Measurements from ENCODE around the gene MDFIC2.
A peak's percentile ranks its signal among the peaks of the same experiment; 100 is the strongest.
"Not testable (repeated sequence)": the region's sequence is repeated elsewhere in the genome, so short reads cannot be mapped to it uniquely, and the experiment has no call there.

Gene MDFIC2

GRCh38 chr3:70245746-70246525, 66.5 kb downstream of the MDFIC2 start:
- no peak for DNase-seq (ENCODE audit: low spot score in 2 of 2)
- Histone ChIP-seq H3K27me3 (ENCODE audit: low read depth) (no peaks in the 10 kb centered on the region), H3K4me1 (no peaks in the 10 kb centered on the region), H3K9me3 (no peaks in the 10 kb centered on the region), H3K4me3 (no peak overlapping the region), H3K36me3 (replicated peaks) (no peaks in the 10 kb centered on the region)
- in situ Hi-C loops (cut with MboI; ENCODE audit: low sequenced_read_pairs): no loop called here

- no peaks in the 10 kb centered on the region for H3K36me3 ChIP-seq (replicated peaks)
- no peaks in the 10 kb centered on the region for H3K27me3 ChIP-seq (ENCODE audit: low read depth)
- in situ Hi-C loops (cut with MboI; ENCODE audit: low sequenced_read_pairs): no loop called here
- no peaks in the 10 kb centered on the region for H3K9me3 ChIP-seq
- no peak overlapping the region for H3K4me3 ChIP-seq
- DNase-seq (ENCODE audit: low spot score in 2 of 2): no peak
- H3K4me1 ChIP-seq: no peaks in the 10 kb centered on the region
Observed at GRCh38 chr3:70244422-70244821, 68.0 kb downstream of the MDFIC2 start.

GRCh38 chr3:70242297-70242882, 70.0 kb downstream of the MDFIC2 start:
- in situ Hi-C loops (cut with MboI; ENCODE audit: low sequenced_read_pairs): no loop called here
- no peaks in the 10 kb centered on the region for H3K36me3 ChIP-seq (replicated peaks)
- no peak overlapping the region for H3K4me3 ChIP-seq
- no peaks in the 10 kb centered on the region for H3K4me1 ChIP-seq
- H3K27me3 ChIP-seq (ENCODE audit: low read depth): no peaks in the 10 kb centered on the region
- H3K9me3 ChIP-seq: no peaks in the 10 kb centered on the region
- DNase-seq (ENCODE audit: low spot score in 2 of 2): no peak

- no peaks in the 10 kb centered on the region for H3K27me3 ChIP-seq (ENCODE audit: low read depth)
- no peaks in the 10 kb centered on the region for H3K4me1 ChIP-seq
- H3K36me3 ChIP-seq (replicated peaks): no peaks in the 10 kb centered on the region
- H3K9me3 ChIP-seq: no peaks in the 10 kb centered on the region
- in situ Hi-C loops (cut with MboI; ENCODE audit: low sequenced_read_pairs): no loop called here
- no peak overlapping the region for H3K4me3 ChIP-seq
- no peak for DNase-seq (ENCODE audit: low spot score in 2 of 2)
Observed at GRCh38 chr3:70233812-70234211, 78.6 kb downstream of the MDFIC2 start.

GRCh38 chr3:70233112-70233511, 79.3 kb downstream of the MDFIC2 start:
- H3K4me1 ChIP-seq: no peaks in the 10 kb centered on the region
- no peak overlapping the region for H3K4me3 ChIP-seq
- H3K36me3 ChIP-seq (replicated peaks): no peaks in the 10 kb centered on the region
- no peaks in the 10 kb centered on the region for H3K9me3 ChIP-seq
- no peaks in the 10 kb centered on the region for H3K27me3 ChIP-seq (ENCODE audit: low read depth)
- in situ Hi-C loops (cut with MboI; ENCODE audit: low sequenced_read_pairs): no loop called here
- DNase-seq (ENCODE audit: low spot score in 2 of 2): no peak

GRCh38 chr3:70231266-70231701, 81.2 kb downstream of the MDFIC2 start:
- Histone ChIP-seq H3K4me3 (no peak overlapping the region), H3K4me1 (no peaks in the 10 kb centered on the region), H3K9me3 (no peaks in the 10 kb centered on the region), H3K27me3 (ENCODE audit: low read depth) (no peaks in the 10 kb centered on the region), H3K36me3 (replicated peaks) (no peaks in the 10 kb centered on the region)
- in situ Hi-C loops (cut with MboI; ENCODE audit: low sequenced_read_pairs): no loop called here
- no peak for DNase-seq (ENCODE audit: low spot score in 2 of 2)

- in situ Hi-C loops (cut with MboI; ENCODE audit: low sequenced_read_pairs): no loop called here
- peaks cover 13% of the 10 kb centered on the region for H3K4me1 ChIP-seq
- no peak for DNase-seq (ENCODE audit: low spot score in 2 of 2)
- H3K36me3 ChIP-seq (replicated peaks): no peaks in the 10 kb centered on the region
- no peaks in the 10 kb centered on the region for H3K27me3 ChIP-seq (ENCODE audit: low read depth)
- no peak overlapping the region for H3K4me3 ChIP-seq
- no peaks in the 10 kb centered on the region for H3K9me3 ChIP-seq
Observed at GRCh38 chr3:70227437-70227836, 85.0 kb downstream of the MDFIC2 start.

GRCh38 chr3:70225146-70225545, 87.3 kb downstream of the MDFIC2 start:
- no peaks in the 10 kb centered on the region for H3K27me3 ChIP-seq (ENCODE audit: low read depth)
- no peaks in the 10 kb centered on the region for H3K36me3 ChIP-seq (replicated peaks)
- in situ Hi-C loops (cut with MboI; ENCODE audit: low sequenced_read_pairs): no loop called here
- H3K4me1 ChIP-seq: peaks cover 13% of the 10 kb centered on the region
- H3K9me3 ChIP-seq: no peaks in the 10 kb centered on the region
- peak in 1 of 2 experiments; percentile 61 for DNase-seq (ENCODE audit: low spot score in 2 of 2)
- no peak overlapping the region for H3K4me3 ChIP-seq

- in situ Hi-C loops (cut with MboI; ENCODE audit: low sequenced_read_pairs): no loop called here
- Histone ChIP-seq H3K36me3 (replicated peaks) (no peaks in the 10 kb centered on the region), H3K4me3 (no peak overlapping the region), H3K27me3 (ENCODE audit: low read depth) (no peaks in the 10 kb centered on the region), H3K4me1 (peaks cover 13% of the 10 kb centered on the region), H3K9me3 (no peaks in the 10 kb centered on the region)
- no peak for DNase-seq (ENCODE audit: low spot score in 2 of 2)
Observed at GRCh38 chr3:70224337-70224736, 88.1 kb downstream of the MDFIC2 start.

GRCh38 chr3:70218471-70218870, 94.0 kb downstream of the MDFIC2 start:
- in situ Hi-C loops (cut with MboI; ENCODE audit: low sequenced_read_pairs): no loop called here
- no peak for DNase-seq (ENCODE audit: low spot score in 2 of 2)
- Histone ChIP-seq H3K4me3 (no peak overlapping the region), H3K36me3 (replicated peaks) (no peaks in the 10 kb centered on the region), H3K9me3 (no peaks in the 10 kb centered on the region), H3K4me1 (peaks cover 8% of the 10 kb centered on the region), H3K27me3 (ENCODE audit: low read depth) (no peaks in the 10 kb centered on the region)

- DNase-seq (ENCODE audit: low spot score in 2 of 2); H3K27me3 ChIP-seq (ENCODE audit: low read depth); in situ Hi-C loops (cut with MboI; ENCODE audit: low sequenced_read_pairs); H3K9me3 ChIP-seq; H3K4me1 ChIP-seq; H3K36me3 ChIP-seq (replicated peaks); H3K4me3 ChIP-seq: not testable (repeated sequence)
Observed at GRCh38 chr3:70211274-70211673, 101.2 kb downstream of the MDFIC2 start.

GRCh38 chr3:70201975-70202374, 110.5 kb downstream of the MDFIC2 start:
- Histone ChIP-seq H3K27me3 (ENCODE audit: low read depth) (no peaks in the 10 kb centered on the region), H3K4me1 (peaks cover 8% of the 10 kb centered on the region; the same call in 1 of the 2 replicates), H3K4me3 (no peak overlapping the region), H3K9me3 (no peaks in the 10 kb centered on the region), H3K36me3 (replicated peaks) (no peaks in the 10 kb centered on the region)
- in situ Hi-C loops (cut with MboI; ENCODE audit: low sequenced_read_pairs): no loop called here
- no peak for DNase-seq (ENCODE audit: low spot score in 2 of 2)

GRCh38 chr3:70189884-70190473, 122.5 kb downstream of the MDFIC2 start:
- no peak for DNase-seq (ENCODE audit: low spot score in 2 of 2)
- peaks cover 10% of the 10 kb centered on the region for H3K4me1 ChIP-seq
- in situ Hi-C loops (cut with MboI; ENCODE audit: low sequenced_read_pairs): no loop called here

GRCh38 chr3:70186221-70186620, 126.2 kb downstream of the MDFIC2 start:
- DNase-seq (ENCODE audit: low spot score in 2 of 2): no peak
- Histone ChIP-seq H3K4me1 (peaks cover 21% of the 10 kb centered on the region), H3K36me3 (replicated peaks) (no peaks in the 10 kb centered on the region), H3K4me3 (no peak overlapping the region), H3K9me3 (no peaks in the 10 kb centered on the region), H3K27me3 (ENCODE audit: low read depth) (peaks cover 4% of the 10 kb centered on the region; the same call in 1 of the 2 replicates)
- in situ Hi-C loops (cut with MboI; ENCODE audit: low sequenced_read_pairs): no loop called here

More at GRCh38 chr3:70189884-70190473, 122.5 kb downstream of the MDFIC2 start:
- Histone ChIP-seq H3K36me3 (replicated peaks) (no peaks in the 10 kb centered on the region), H3K9me3 (no peaks in the 10 kb centered on the region), H3K4me3 (no peak overlapping the region), H3K27me3 (ENCODE audit: low read depth) (no peaks in the 10 kb centered on the region)

Measured in HAP-1 (cell line).